HG02970 (cell line): ENCODE data around the gene KRTAP10-3.

ENCODE experiments used
- ATAC-seq: cut with Tn5 transposase; IDR thresholded peaks from one replicate; pipeline ENCODE4 v1.9.1; 2021; ENCODE audit warnings: mild to moderate bottlenecking, moderate library complexity, moderate number of reproducible peaks; ENCODE audit not compliant: unreplicated experiment, low FRiP score

The KRTAP10-3 gene

GRCh38 chr21:44531606-44532564 is 26.7 kb downstream of the KRTAP10-3 start:
- ATAC-seq: no peak

GRCh38 chr21:44530903-44531605 is 27.5 kb downstream of the KRTAP10-3 start:
- ATAC-seq: no peak

GRCh38 chr21:44530221-44530902 is 28.2 kb downstream of the KRTAP10-3 start:
- ATAC-seq: no peak

- ATAC-seq: no peak
Measured at GRCh38 chr21:44529503-44530125, 29.0 kb downstream of the KRTAP10-3 start.

- ATAC-seq: no peak
Measured at GRCh38 chr21:44529011-44529421, 29.6 kb downstream of the KRTAP10-3 start.

GRCh38 chr21:44528634-44528995 is 30.0 kb downstream of the KRTAP10-3 start:
- no peak for ATAC-seq

GRCh38 chr21:44527983-44528633 is 30.5 kb downstream of the KRTAP10-3 start:
- ATAC-seq: no peak

- ATAC-seq: no peak
Measured at GRCh38 chr21:44527156-44527982, 31.2 kb downstream of the KRTAP10-3 start.

GRCh38 chr21:44526096-44526997 is 32.2 kb downstream of the KRTAP10-3 start:
- ATAC-seq: no peak

- ATAC-seq: no peak
Measured at GRCh38 chr21:44525391-44526095, 33.1 kb downstream of the KRTAP10-3 start.

- ATAC-seq: no peak
Measured at GRCh38 chr21:44524414-44525371, 33.9 kb downstream of the KRTAP10-3 start.

GRCh38 chr21:44523567-44524413 is 34.8 kb downstream of the KRTAP10-3 start:
- no peak for ATAC-seq

- ATAC-seq: no peak
Measured at GRCh38 chr21:44522753-44523204, 35.8 kb downstream of the KRTAP10-3 start.

- no peak for ATAC-seq
Measured at GRCh38 chr21:44521928-44522752, 36.5 kb downstream of the KRTAP10-3 start.
